ENCODE measurements around the gene TSEN15.

- TF ChIP-seq POLR2A (IDR thresholded peaks at IDR 0.05), result no peak
- TF ChIP-seq, protein P1, sequence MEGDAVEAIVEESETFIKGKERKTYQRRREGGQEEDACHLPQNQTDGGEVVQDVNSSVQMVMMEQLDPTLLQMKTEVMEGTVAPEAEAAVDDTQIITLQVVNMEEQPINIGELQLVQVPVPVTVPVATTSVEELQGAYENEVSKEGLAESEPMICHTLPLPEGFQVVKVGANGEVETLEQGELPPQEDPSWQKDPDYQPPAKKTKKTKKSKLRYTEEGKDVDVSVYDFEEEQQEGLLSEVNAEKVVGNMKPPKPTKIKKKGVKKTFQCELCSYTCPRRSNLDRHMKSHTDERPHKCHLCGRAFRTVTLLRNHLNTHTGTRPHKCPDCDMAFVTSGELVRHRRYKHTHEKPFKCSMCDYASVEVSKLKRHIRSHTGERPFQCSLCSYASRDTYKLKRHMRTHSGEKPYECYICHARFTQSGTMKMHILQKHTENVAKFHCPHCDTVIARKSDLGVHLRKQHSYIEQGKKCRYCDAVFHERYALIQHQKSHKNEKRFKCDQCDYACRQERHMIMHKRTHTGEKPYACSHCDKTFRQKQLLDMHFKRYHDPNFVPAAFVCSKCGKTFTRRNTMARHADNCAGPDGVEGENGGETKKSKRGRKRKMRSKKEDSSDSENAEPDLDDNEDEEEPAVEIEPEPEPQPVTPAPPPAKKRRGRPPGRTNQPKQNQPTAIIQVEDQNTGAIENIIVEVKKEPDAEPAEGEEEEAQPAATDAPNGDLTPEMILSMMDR (IDR thresholded peaks at IDR 0.05), result no peak
Measured at GRCh38 chr1:184051138-184051484, 419 bp upstream of the TSEN15 start.

All from body of pancreas (tissue), 4 donors.